ENCODE results near the gene WDR77. TPM values are rescaled to one million over a fixed set of nuclear protein-coding genes. Genes with fewer than 3 reads are reported as not detected.

The WDR77 gene
- total and polyA plus RNA-seq, 2 of the 13 experiments (the other 11 are each of a cell fraction or from before 2014, with no cell fraction given): 90.6 to 108 TPM

DNA sequence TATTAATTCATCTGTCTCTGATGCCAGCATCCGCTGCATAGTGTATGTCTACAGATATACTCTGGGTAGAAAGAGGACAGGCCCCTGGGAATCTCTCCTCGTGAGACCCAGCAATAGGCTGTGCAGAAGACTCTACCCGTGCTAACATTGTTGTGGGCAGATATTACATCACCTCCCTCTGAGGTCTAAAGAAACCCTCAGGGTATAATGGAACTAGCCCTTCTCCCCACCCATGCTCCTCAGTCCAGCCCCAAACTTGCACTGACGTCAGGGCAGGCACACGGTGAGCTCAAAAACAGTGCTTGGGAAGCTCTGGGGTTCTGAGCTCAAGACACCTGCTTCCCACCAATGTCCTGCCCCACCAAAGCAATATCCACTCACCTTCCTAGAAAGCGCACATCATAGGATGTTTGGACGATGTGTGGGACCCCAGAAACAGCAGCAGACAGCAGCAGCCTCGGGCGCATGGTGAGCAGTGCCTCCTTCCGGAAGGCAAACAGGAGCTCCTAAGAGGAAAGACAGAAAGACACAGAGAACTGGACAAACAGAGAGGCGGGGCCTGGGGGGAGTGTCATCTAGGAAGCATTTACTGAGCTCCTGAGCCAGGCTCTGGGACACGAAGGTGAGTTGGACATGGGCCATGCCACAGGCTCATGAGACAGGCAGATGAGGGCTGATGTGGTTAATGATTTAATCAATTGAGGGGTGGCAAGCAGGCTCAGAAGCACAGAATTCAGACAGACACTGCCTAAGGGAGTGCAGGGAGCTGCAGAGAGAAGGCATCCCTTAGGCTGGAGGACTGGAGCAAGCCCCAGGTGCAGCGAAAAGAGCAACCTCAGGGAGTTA is 26.3 kb downstream of the WDR77 start (continued):
- peak; percentile 37; the same call in 1 of the 2 replicates for TF ChIP-seq ZNF33B (CRISPR knock-in tag; IDR thresholded peaks at IDR 0.05)
- TF ChIP-seq, protein P1, sequence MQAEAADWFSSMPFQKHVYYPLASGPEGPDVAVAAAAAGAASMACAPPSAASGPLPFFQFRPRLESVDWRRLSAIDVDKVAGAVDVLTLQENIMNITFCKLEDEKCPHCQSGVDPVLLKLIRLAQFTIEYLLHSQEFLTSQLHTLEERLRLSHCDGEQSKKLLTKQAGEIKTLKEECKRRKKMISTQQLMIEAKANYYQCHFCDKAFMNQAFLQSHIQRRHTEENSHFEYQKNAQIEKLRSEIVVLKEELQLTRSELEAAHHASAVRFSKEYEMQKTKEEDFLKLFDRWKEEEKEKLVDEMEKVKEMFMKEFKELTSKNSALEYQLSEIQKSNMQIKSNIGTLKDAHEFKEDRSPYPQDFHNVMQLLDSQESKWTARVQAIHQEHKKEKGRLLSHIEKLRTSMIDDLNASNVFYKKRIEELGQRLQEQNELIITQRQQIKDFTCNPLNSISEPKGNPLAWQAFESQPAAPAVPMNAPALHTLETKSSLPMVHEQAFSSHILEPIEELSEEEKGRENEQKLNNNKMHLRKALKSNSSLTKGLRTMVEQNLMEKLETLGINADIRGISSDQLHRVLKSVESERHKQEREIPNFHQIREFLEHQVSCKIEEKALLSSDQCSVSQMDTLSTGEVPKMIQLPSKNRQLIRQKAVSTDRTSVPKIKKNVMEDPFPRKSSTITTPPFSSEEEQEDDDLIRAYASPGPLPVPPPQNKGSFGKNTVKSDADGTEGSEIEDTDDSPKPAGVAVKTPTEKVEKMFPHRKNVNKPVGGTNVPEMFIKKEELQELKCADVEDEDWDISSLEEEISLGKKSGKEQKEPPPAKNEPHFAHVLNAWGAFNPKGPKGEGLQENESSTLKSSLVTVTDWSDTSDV (CRISPR knock-in tag; IDR thresholded peaks at IDR 0.05): no peak
- TF ChIP-seq ZBTB20 (CRISPR knock-in tag; IDR thresholded peaks at IDR 0.05; ENCODE audit: borderline replicate concordance, low read depth): no peak; the same call in 1 of the 2 replicates
- TF ChIP-seq ZBTB38 (CRISPR knock-in tag; IDR thresholded peaks at IDR 0.05): no peak
- TF ChIP-seq SOX13 (IDR thresholded peaks at IDR 0.05): no peak
- peak in 1 of 2 experiments; percentile 21; a peak in 1 of 4 replicates for TF ChIP-seq SOX13 (CRISPR knock-in tag; conservative IDR thresholded peaks at IDR 0.05 in 1 of 2, IDR thresholded peaks at IDR 0.05 in 1 of 2)
- no peak for TF ChIP-seq KLF15 (CRISPR knock-in tag; IDR thresholded peaks at IDR 0.05; ENCODE audit: borderline replicate concordance)
- no peak for TF ChIP-seq PRPF4 (IDR thresholded peaks at IDR 0.05; ENCODE audit: low read depth, low read length, poor library complexity, severe bottlenecking)
- TF ChIP-seq, protein P2, sequence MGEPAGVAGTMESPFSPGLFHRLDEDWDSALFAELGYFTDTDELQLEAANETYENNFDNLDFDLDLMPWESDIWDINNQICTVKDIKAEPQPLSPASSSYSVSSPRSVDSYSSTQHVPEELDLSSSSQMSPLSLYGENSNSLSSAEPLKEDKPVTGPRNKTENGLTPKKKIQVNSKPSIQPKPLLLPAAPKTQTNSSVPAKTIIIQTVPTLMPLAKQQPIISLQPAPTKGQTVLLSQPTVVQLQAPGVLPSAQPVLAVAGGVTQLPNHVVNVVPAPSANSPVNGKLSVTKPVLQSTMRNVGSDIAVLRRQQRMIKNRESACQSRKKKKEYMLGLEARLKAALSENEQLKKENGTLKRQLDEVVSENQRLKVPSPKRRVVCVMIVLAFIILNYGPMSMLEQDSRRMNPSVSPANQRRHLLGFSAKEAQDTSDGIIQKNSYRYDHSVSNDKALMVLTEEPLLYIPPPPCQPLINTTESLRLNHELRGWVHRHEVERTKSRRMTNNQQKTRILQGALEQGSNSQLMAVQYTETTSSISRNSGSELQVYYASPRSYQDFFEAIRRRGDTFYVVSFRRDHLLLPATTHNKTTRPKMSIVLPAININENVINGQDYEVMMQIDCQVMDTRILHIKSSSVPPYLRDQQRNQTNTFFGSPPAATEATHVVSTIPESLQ (CRISPR knock-in tag; conservative IDR thresholded peaks at IDR 0.05): no peak
- no peak for TF ChIP-seq ZNF331 (CRISPR knock-in tag; IDR thresholded peaks at IDR 0.05)
- TF ChIP-seq XRCC5 (optimal IDR thresholded peaks at IDR 0.05; ENCODE audit: low read length): peak; percentile 22
- peak; percentile 44 for TF ChIP-seq ZNF883 (CRISPR knock-in tag; IDR thresholded peaks at IDR 0.05; ENCODE audit: not compliant biosample characterization)
- no peak for TF ChIP-seq ZNF232 (CRISPR knock-in tag; IDR thresholded peaks at IDR 0.05; ENCODE audit: borderline replicate concordance)
- no peak for TF ChIP-seq ZNF607 (CRISPR knock-in tag; IDR thresholded peaks at IDR 0.05; ENCODE audit: borderline replicate concordance)
- TF ChIP-seq ZNF24 (IDR thresholded peaks at IDR 0.05): no peak
- TF ChIP-seq PPARG (CRISPR knock-in tag; conservative IDR thresholded peaks at IDR 0.05): peak; percentile 60
- TF ChIP-seq, protein P3, sequence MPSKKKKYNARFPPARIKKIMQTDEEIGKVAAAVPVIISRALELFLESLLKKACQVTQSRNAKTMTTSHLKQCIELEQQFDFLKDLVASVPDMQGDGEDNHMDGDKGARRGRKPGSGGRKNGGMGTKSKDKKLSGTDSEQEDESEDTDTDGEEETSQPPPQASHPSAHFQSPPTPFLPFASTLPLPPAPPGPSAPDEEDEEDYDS (CRISPR knock-in tag; IDR thresholded peaks at IDR 0.05): 0 out of 2 replicates have a peak, but pooled peaks have one; percentile 38
- 0 out of 2 replicates have a peak, but pooled peaks have one; percentile 62 for TF ChIP-seq ZNF441 (CRISPR knock-in tag; IDR thresholded peaks at IDR 0.05; ENCODE audit: borderline replicate concordance)
- no peak for TF ChIP-seq ZNF496 (CRISPR knock-in tag; IDR thresholded peaks at IDR 0.05; ENCODE audit: insufficient replicate concordance)
- no peak for TF ChIP-seq YEATS2 (CRISPR knock-in tag; IDR thresholded peaks at IDR 0.05; ENCODE audit: borderline replicate concordance)
- TF ChIP-seq FOXO1 (CRISPR knock-in tag; IDR thresholded peaks at IDR 0.05): no peak
- TF ChIP-seq AGO1 (IDR thresholded peaks at IDR 0.05; ENCODE audit: low read depth, low read length, poor library complexity, severe bottlenecking): no peak
- TF ChIP-seq KDM4B (CRISPR knock-in tag; IDR thresholded peaks at IDR 0.05): no peak
- no peak for TF ChIP-seq GTF3A (CRISPR knock-in tag; conservative IDR thresholded peaks at IDR 0.05)
- no peak for TF ChIP-seq CHCHD3 (CRISPR knock-in tag; IDR thresholded peaks at IDR 0.05)
- no peak for TF ChIP-seq SIX4 (CRISPR knock-in tag; IDR thresholded peaks at IDR 0.05)

Measured in HepG2 (cell line).